ENCODE data around the gene TWNK.

The TWNK gene

GRCh38 chr10:100998183-100998990, 11.0 kb downstream of the TWNK start:
- DNase-seq: peak; percentile 58

- peak; percentile 60 for DNase-seq
Measured at GRCh38 chr10:100998991-100999741, 11.8 kb downstream of the TWNK start.

GRCh38 chr10:100999742-101000126, 12.4 kb downstream of the TWNK start, which contains the start of gene LZTS2:
LZTS2 (plus strand) TSS chr10:100999808; CDS start chr10:101002539, 2,731 bp downstream.
- DNase-seq: no peak

GRCh38 chr10:101000127-101000914, 13.0 kb downstream of the TWNK start:
- DNase-seq: no peak

GRCh38 chr10:101000915-101001658, 13.7 kb downstream of the TWNK start:
- DNase-seq: no peak

GRCh38 chr10:101001659-101002035, 14.3 kb downstream of the TWNK start:
- no peak for DNase-seq

GRCh38 chr10:101002456-101002855, 15.1 kb downstream of the TWNK start:
- no peak for DNase-seq

GRCh38 chr10:101003639-101004206, 16.4 kb downstream of the TWNK start:
- DNase-seq: no peak

- DNase-seq: no peak
Measured at GRCh38 chr10:101005361-101005760, 18.0 kb downstream of the TWNK start.

GRCh38 chr10:101005869-101006567, 18.7 kb downstream of the TWNK start:
- DNase-seq: no peak

- DNase-seq: no peak
Measured at GRCh38 chr10:101006593-101007098, 19.3 kb downstream of the TWNK start.

- DNase-seq: no peak
Measured at GRCh38 chr10:101007099-101007711, 19.9 kb downstream of the TWNK start.

GRCh38 chr10:101007915-101008822, 20.8 kb downstream of the TWNK start:
- no peak for DNase-seq

- no peak for DNase-seq
Measured at GRCh38 chr10:101008823-101009423, 21.6 kb downstream of the TWNK start.

- no peak for DNase-seq
Measured at GRCh38 chr10:101010329-101010728, 23.0 kb downstream of the TWNK start.

- DNase-seq: no peak
Measured at GRCh38 chr10:101011517-101012423, 24.4 kb downstream of the TWNK start.

- peak; percentile 67 for DNase-seq
Measured at GRCh38 chr10:101012525-101013364, 25.4 kb downstream of the TWNK start.
